Measurements from ENCODE around the gene VTA1. TPM values are rescaled to one million over a fixed set of nuclear protein-coding genes. Genes with fewer than 3 reads are reported as not detected.

VTA1 gene
- polyA plus RNA-seq, 1 donor from 2014 or later, result 126 TPM

- Histone ChIP-seq H3K9me2 (ENCODE audit: insufficient read depth, low read length) (no peaks in the 10 kb centered on the region), H3K36me3 (ENCODE audit: insufficient read depth, low read length) (no peaks in the 10 kb centered on the region), H2AFZ (ENCODE audit: low read depth, low read length) (no peak overlapping the region), H3K9ac (ENCODE audit: low read length) (no peak overlapping the region), H3K79me2 (replicated peaks; ENCODE audit: insufficient read depth, low read length) (no peaks in the 10 kb centered on the region), H3K27me3 (ENCODE audit: insufficient read depth, low read depth, low read length) (no peaks in the 10 kb centered on the region), H3K4me2 (ENCODE audit: low read length) (no peak overlapping the region), H3K27ac (ENCODE audit: low read length) (no peak overlapping the region), H3F3A (ENCODE audit: insufficient read depth, low read length, poor library complexity, severe bottlenecking) (no peaks in the 10 kb centered on the region), H4K20me1 (ENCODE audit: insufficient read depth) (no peaks in the 10 kb centered on the region), H3K9me3 (ENCODE audit: low read length) (no peaks in the 10 kb centered on the region), H3K4me3 (ENCODE audit: low read length) (no peak overlapping the region)
- TF ChIP-seq POLR2AphosphoS5 (IDR thresholded peaks at IDR 0.05), result no peak
- no peak for TF ChIP-seq RAD21 (conservative IDR thresholded peaks at IDR 0.05)
- TF ChIP-seq, protein P1, sequence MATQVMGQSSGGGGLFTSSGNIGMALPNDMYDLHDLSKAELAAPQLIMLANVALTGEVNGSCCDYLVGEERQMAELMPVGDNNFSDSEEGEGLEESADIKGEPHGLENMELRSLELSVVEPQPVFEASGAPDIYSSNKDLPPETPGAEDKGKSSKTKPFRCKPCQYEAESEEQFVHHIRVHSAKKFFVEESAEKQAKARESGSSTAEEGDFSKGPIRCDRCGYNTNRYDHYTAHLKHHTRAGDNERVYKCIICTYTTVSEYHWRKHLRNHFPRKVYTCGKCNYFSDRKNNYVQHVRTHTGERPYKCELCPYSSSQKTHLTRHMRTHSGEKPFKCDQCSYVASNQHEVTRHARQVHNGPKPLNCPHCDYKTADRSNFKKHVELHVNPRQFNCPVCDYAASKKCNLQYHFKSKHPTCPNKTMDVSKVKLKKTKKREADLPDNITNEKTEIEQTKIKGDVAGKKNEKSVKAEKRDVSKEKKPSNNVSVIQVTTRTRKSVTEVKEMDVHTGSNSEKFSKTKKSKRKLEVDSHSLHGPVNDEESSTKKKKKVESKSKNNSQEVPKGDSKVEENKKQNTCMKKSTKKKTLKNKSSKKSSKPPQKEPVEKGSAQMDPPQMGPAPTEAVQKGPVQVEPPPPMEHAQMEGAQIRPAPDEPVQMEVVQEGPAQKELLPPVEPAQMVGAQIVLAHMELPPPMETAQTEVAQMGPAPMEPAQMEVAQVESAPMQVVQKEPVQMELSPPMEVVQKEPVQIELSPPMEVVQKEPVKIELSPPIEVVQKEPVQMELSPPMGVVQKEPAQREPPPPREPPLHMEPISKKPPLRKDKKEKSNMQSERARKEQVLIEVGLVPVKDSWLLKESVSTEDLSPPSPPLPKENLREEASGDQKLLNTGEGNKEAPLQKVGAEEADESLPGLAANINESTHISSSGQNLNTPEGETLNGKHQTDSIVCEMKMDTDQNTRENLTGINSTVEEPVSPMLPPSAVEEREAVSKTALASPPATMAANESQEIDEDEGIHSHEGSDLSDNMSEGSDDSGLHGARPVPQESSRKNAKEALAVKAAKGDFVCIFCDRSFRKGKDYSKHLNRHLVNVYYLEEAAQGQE (IDR thresholded peaks at IDR 0.05; ENCODE audit: borderline replicate concordance), result no peak
- TF ChIP-seq MXI1 (conservative IDR thresholded peaks at IDR 0.05; ENCODE audit: poor library complexity, severe bottlenecking), result no peak
- TF ChIP-seq SMC3 (conservative IDR thresholded peaks at IDR 0.05; ENCODE audit: poor library complexity), result no peak
- no peak for TF ChIP-seq TAF1 (IDR thresholded peaks at IDR 0.05; ENCODE audit: low read depth)
- TF ChIP-seq CTCF (IDR thresholded peaks at IDR 0.05; ENCODE audit: poor library complexity, severe bottlenecking), result no peak
- TF ChIP-seq EZH2 (IDR thresholded peaks at IDR 0.05; ENCODE audit: borderline replicate concordance, insufficient read depth, low read length, poor library complexity, severe bottlenecking), result no peak
Observed at GRCh38 chr6:142266060-142266459, 119.0 kb downstream of the VTA1 start.

GRCh38 chr6:142271476-142271875, 124.4 kb downstream of the VTA1 start:
- no peaks in the 10 kb centered on the region for H3K36me3 ChIP-seq (ENCODE audit: insufficient read depth, low read length)
- no peaks in the 10 kb centered on the region for H4K20me1 ChIP-seq (ENCODE audit: insufficient read depth)
- TF ChIP-seq, protein P1 (IDR thresholded peaks at IDR 0.05; ENCODE audit: borderline replicate concordance), result no peak
- TF ChIP-seq EP300 (conservative IDR thresholded peaks at IDR 0.05; ENCODE audit: poor library complexity, severe bottlenecking), result no peak
- no peak for TF ChIP-seq MXI1 (conservative IDR thresholded peaks at IDR 0.05; ENCODE audit: poor library complexity, severe bottlenecking)
- TF ChIP-seq TAF1 (IDR thresholded peaks at IDR 0.05; ENCODE audit: low read depth), result no peak
- TF ChIP-seq SMC3 (conservative IDR thresholded peaks at IDR 0.05; ENCODE audit: poor library complexity), result no peak
- TF ChIP-seq EZH2 (IDR thresholded peaks at IDR 0.05; ENCODE audit: borderline replicate concordance, insufficient read depth, low read length, poor library complexity, severe bottlenecking), result no peak
- TF ChIP-seq CTCF (IDR thresholded peaks at IDR 0.05; ENCODE audit: poor library complexity, severe bottlenecking), result no peak
- TF ChIP-seq RAD21 (conservative IDR thresholded peaks at IDR 0.05), result no peak
- TF ChIP-seq POLR2AphosphoS5 (IDR thresholded peaks at IDR 0.05), result no peak
- H3K4me3 ChIP-seq (ENCODE audit: low read length), result no peak overlapping the region
- no peak overlapping the region for H3K9ac ChIP-seq (ENCODE audit: low read length)
- H3K27ac ChIP-seq (ENCODE audit: low read length), result no peak overlapping the region
- no peaks in the 10 kb centered on the region for H3K9me3 ChIP-seq (ENCODE audit: low read length)
- H3K27me3 ChIP-seq (ENCODE audit: insufficient read depth, low read depth, low read length), result no peaks in the 10 kb centered on the region
- H3K4me2 ChIP-seq (ENCODE audit: low read length), result no peak overlapping the region
- no peaks in the 10 kb centered on the region for H3K79me2 ChIP-seq (replicated peaks; ENCODE audit: insufficient read depth, low read length)
- no peaks in the 10 kb centered on the region for H3K9me2 ChIP-seq (ENCODE audit: insufficient read depth, low read length)
- H2AFZ ChIP-seq (ENCODE audit: low read depth, low read length), result no peak overlapping the region
- no peaks in the 10 kb centered on the region for H3F3A ChIP-seq (ENCODE audit: insufficient read depth, low read length, poor library complexity, severe bottlenecking)
